ENCODE measurements around the gene CWF19L2. TPM values are rescaled to one million over a fixed set of nuclear protein-coding genes. Genes with fewer than 3 reads are reported as not detected.
"Not testable (repeated sequence)": the region's sequence is repeated elsewhere in the genome, so short reads cannot be mapped to it uniquely, and the experiment has no call there.

The CWF19L2 gene
- total and polyA plus RNA-seq, 2 experiments from 2014 or later: 20.3 to 27.2 TPM

- peaks cover 6% of the 10 kb centered on the region; the same call in 2 of the 3 replicates for H3K9me3 Mint-ChIP-seq
- Histone ChIP-seq H3K4me1 (ENCODE audit: insufficient read depth) (no peaks in the 10 kb centered on the region), H3F3A (replicated peaks; ENCODE audit: low read depth) (no peaks in the 10 kb centered on the region), H4K20me1 (replicated peaks; ENCODE audit: insufficient read depth) (0 out of 2 replicates have a peak, but pooled peaks cover 3% of the 10 kb centered on the region), H3K9me2 (ENCODE audit: insufficient read depth) (no peaks in the 10 kb centered on the region), H3K4me2 (no peak overlapping the region), H3K27ac (ENCODE audit: low read depth) (no peak overlapping the region), H2AFZ (no peak overlapping the region), H3K79me2 (replicated peaks; ENCODE audit: insufficient read depth) (no peaks in the 10 kb centered on the region), H3K4me3 (no peak overlapping the region), H3K27me3 (ENCODE audit: insufficient read depth) (no peaks in the 10 kb centered on the region), H3K36me3 (ENCODE audit: insufficient read depth) (no peaks in the 10 kb centered on the region; the same call in 1 of the 2 replicates)
- no peaks in the 10 kb centered on the region for H3K4me1 Mint-ChIP-seq
- no peak overlapping the region for H3K27ac Mint-ChIP-seq
- no peak overlapping the region for H3K4me3 Mint-ChIP-seq
- DNase-seq (ENCODE audit: low spot score): no peak
- peaks cover 4% of the 10 kb centered on the region for H3K27me3 Mint-ChIP-seq (ENCODE audit: insufficient read depth, low read depth, poor library complexity)
- TF ChIP-seq ZNF462 (CRISPR knock-in tag; IDR thresholded peaks at IDR 0.05): no peak
- no peak for TF ChIP-seq REST (IDR thresholded peaks at IDR 0.05; ENCODE audit: unreplicated experiment)
- TF ChIP-seq EZH2 (IDR thresholded peaks at IDR 0.05; ENCODE audit: low read depth, unreplicated experiment): no peak
- no peak for TF ChIP-seq EZH2phosphoT487 (IDR thresholded peaks at IDR 0.05; ENCODE audit: unreplicated experiment)
- no peak for TF ChIP-seq CREB1 (CRISPR knock-in tag; IDR thresholded peaks at IDR 0.05; ENCODE audit: low read depth)
- no peak for TF ChIP-seq NANOG (IDR thresholded peaks at IDR 0.05; ENCODE audit: borderline replicate concordance)
- TF ChIP-seq POLR2AphosphoS5 (IDR thresholded peaks at IDR 0.05; ENCODE audit: low read depth): no peak
- TF ChIP-seq ETS1 (IDR thresholded peaks at IDR 0.05): no peak
- no peak for TF ChIP-seq ZNF331 (CRISPR knock-in tag; IDR thresholded peaks at IDR 0.05; ENCODE audit: low read depth)
- TF ChIP-seq JUNB (IDR thresholded peaks at IDR 0.05; ENCODE audit: unreplicated experiment): no peak
- peaks cover 27% of the 10 kb centered on the region; the same call in 2 of the 3 replicates for H3K36me3 Mint-ChIP-seq (ENCODE audit: low read depth)
- no peak for ATAC-seq
Observed at GRCh38 chr11:107405260-107405659, 52.4 kb downstream of the CWF19L2 start.

- not testable (repeated sequence) for H3K36me3 ChIP-seq (ENCODE audit: insufficient read depth); H2AFZ ChIP-seq; ATAC-seq; H3K4me3 Mint-ChIP-seq; H3K4me3 ChIP-seq; H3K27ac Mint-ChIP-seq; H4K20me1 ChIP-seq (replicated peaks; ENCODE audit: insufficient read depth); H3K79me2 ChIP-seq (replicated peaks; ENCODE audit: insufficient read depth); H3K27me3 ChIP-seq (ENCODE audit: insufficient read depth); H3K27ac ChIP-seq (ENCODE audit: low read depth); H3K27me3 Mint-ChIP-seq (ENCODE audit: insufficient read depth, low read depth, poor library complexity); H3K4me1 ChIP-seq (ENCODE audit: insufficient read depth); H3K4me2 ChIP-seq; DNase-seq (ENCODE audit: low spot score); H3K9me2 ChIP-seq (ENCODE audit: insufficient read depth); H3F3A ChIP-seq (replicated peaks; ENCODE audit: low read depth)
- peaks cover 19% of the 10 kb centered on the region for H3K4me1 Mint-ChIP-seq
- peaks cover 49% of the 10 kb centered on the region for H3K36me3 Mint-ChIP-seq (ENCODE audit: low read depth)
- peaks cover 14% of the 10 kb centered on the region; the same call in 2 of the 3 replicates for H3K9me3 Mint-ChIP-seq
Observed at GRCh38 chr11:107401131-107401530, 56.5 kb downstream of the CWF19L2 start.

Data from GM23338 (cell line).